Brain microvascular endothelial cell (primary cell): Measurements from ENCODE around the gene SLC30A4.
A peak's percentile ranks its signal among the peaks of the same experiment; 100 is the strongest.
"Not testable (repeated sequence)": the region's sequence is repeated elsewhere in the genome, so short reads cannot be mapped to it uniquely, and the experiment has no call there.

Experiments used
- DNase-seq: peaks from one replicate; pipeline ENCODE4 v3.0.0-alpha.2; 2020
- H3K27ac ChIP-seq: fragments of 250-450 bp; sonication (Bioruptor Pico); 2 replicates; pipeline ENCODE4 v1.5.1; 2020; ENCODE audit warnings: mild to moderate bottlenecking, moderate library complexity
- H3K27me3 ChIP-seq: fragments of 250-450 bp; sonication (Bioruptor Pico); replicated peaks from 2 replicates; pipeline ENCODE4 v1.5.1; 2020; ENCODE audit warnings: mild to moderate bottlenecking
- H3K36me3 ChIP-seq: fragments of 250-450 bp; sonication (Bioruptor Pico); replicated peaks from 2 replicates; pipeline ENCODE4 v1.5.1; 2020; ENCODE audit warnings: mild to moderate bottlenecking
- H3K4me3 ChIP-seq: 2 replicates; pipeline ENCODE4 v1.5.1; 2011; ENCODE audit warnings: low read depth, mild to moderate bottlenecking, control low read depth, low read length, moderate library complexity
- in situ Hi-C: cut with HindIII; loops from 2 replicates; pipeline ENCODE4 v1.10.0; 2017; ENCODE audit warnings: low sequenced_read_pairs, low pct_ligation_motif_present
- TF ChIP-seq, protein P1 (sequence below): IDR thresholded peaks from 2 replicates; pipeline ENCODE4 v1.5.1; 2011; ENCODE audit warnings: low read depth, mild to moderate bottlenecking, moderate library complexity, low read length, control low read depth, inconsistent platforms; ENCODE audit errors: missing control alignments

The SLC30A4 gene

GRCh38 chr15:45527086-45527485, 4.5 kb upstream of the SLC30A4 start:
- no peak for DNase-seq

GRCh38 chr15:45523166-45523460, 558 bp upstream of the SLC30A4 start:
- no peaks in the 10 kb centered on the region for H3K27me3 ChIP-seq
- DNase-seq = peak; percentile 13
- no peaks in the 10 kb centered on the region for H3K36me3 ChIP-seq
- in situ Hi-C loops = no loop called here
- no peak overlapping the region for H3K27ac ChIP-seq
- peak overlapping the region; percentile 70 for H3K4me3 ChIP-seq
- TF ChIP-seq, protein P1, sequence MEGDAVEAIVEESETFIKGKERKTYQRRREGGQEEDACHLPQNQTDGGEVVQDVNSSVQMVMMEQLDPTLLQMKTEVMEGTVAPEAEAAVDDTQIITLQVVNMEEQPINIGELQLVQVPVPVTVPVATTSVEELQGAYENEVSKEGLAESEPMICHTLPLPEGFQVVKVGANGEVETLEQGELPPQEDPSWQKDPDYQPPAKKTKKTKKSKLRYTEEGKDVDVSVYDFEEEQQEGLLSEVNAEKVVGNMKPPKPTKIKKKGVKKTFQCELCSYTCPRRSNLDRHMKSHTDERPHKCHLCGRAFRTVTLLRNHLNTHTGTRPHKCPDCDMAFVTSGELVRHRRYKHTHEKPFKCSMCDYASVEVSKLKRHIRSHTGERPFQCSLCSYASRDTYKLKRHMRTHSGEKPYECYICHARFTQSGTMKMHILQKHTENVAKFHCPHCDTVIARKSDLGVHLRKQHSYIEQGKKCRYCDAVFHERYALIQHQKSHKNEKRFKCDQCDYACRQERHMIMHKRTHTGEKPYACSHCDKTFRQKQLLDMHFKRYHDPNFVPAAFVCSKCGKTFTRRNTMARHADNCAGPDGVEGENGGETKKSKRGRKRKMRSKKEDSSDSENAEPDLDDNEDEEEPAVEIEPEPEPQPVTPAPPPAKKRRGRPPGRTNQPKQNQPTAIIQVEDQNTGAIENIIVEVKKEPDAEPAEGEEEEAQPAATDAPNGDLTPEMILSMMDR = no peak

More at GRCh38 chr15:45527086-45527485, 4.5 kb upstream of the SLC30A4 start:
- no peaks in the 10 kb centered on the region for H3K27me3 ChIP-seq
- in situ Hi-C loops = no loop called here
- no peak overlapping the region for H3K27ac ChIP-seq
- H3K36me3 ChIP-seq = no peaks in the 10 kb centered on the region
- TF ChIP-seq, protein P1 = no peak
- H3K4me3 ChIP-seq = no peak overlapping the region

DNA sequence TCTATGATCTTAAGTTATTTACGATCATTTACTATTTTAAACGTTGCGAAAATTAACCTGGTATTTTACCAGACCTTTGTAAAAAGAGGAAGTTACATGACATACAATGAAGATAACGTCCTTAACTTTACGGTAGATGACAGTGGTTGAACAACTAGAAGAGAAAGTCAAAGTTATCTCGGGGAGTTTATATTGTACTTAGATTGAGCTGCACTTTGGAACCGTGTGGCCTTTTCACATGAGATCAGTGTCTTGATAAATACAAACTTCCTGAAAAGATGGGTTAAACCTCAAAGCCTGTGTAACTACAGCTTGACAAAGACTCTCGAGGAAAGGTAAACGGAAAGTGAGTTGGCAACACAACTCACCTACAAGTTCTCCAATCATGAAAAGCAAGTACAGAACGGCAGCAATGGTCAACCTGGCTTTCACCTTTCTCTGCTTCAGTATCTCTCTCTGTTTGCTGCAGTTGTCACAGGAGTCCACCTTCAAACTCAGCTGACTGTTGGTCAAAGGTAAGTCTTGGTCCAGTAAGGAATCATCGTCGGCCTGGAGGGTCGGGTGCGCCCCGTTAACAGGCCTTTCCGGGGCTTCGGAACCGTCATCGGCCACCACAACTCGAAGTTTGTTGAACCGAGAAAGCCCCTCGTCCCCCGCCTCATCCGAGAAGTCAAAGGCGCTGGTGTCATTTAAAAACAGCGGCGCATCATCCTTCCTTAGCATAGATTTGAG, 793 bp downstream of the SLC30A4 start:
- DNase-seq = no peak
- TF ChIP-seq, protein P1 = no peak
- in situ Hi-C loops = no loop called here
- H3K27ac ChIP-seq = no peak overlapping the region
- H3K27me3 ChIP-seq = no peaks in the 10 kb centered on the region
- peak overlapping the region; percentile 70 for H3K4me3 ChIP-seq
- H3K36me3 ChIP-seq = no peaks in the 10 kb centered on the region

GRCh38 chr15:45510758-45511280, 11.7 kb downstream of the SLC30A4 start:
- H3K27ac ChIP-seq = no peak overlapping the region

DNA sequence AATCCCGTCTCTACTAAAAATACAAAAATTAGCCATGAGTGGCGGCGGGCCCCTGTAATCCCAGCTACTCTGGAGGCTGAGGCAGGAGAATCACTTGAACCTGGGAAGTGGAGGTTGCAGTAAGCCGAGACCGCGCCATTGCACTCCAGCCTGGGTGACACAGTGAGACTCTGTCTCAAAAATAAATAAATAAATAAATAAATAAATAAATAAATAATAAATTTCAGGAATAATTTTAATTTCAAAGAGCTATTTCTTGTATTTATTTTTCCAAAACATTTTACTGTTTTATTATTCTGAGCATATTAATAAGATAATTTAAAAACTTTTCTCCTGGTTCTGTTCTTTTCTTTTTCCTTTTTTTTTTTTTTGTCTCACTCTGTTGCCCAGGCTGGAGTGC, 15.4 kb downstream of the SLC30A4 start:
- in situ Hi-C loops, H3K4me3 ChIP-seq, H3K36me3 ChIP-seq, DNase-seq, H3K27ac ChIP-seq, H3K27me3 ChIP-seq: not testable (repeated sequence)

More at GRCh38 chr15:45510758-45511280, 11.7 kb downstream of the SLC30A4 start:
- TF ChIP-seq, protein P1 = no peak
- Histone ChIP-seq H3K27me3 (no peaks in the 10 kb centered on the region), H3K4me3 (no peak overlapping the region), H3K36me3 (no peaks in the 10 kb centered on the region)
- in situ Hi-C loops = no loop called here
- no peak for DNase-seq

DNA sequence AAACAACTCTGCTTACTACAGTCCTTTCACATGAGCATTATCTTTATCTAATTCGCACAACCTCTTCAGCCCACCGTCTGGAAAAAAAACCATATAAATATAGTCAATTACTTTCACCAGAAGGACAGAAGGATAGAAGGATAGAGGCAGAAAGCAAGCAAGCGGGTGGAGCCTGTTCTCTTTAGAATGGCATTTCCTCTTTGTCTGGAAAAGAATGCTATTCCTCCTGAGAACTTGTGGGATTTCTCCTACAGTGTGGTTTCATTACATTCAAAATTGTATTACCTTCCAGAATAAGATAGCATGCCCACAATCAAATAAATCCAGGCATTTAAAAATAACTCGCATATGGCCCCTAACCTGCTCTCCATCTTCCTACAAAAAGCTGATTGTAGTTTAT, 23.1 kb downstream of the SLC30A4 start:
- in situ Hi-C loops = no loop called here
- H3K4me3 ChIP-seq = no peak overlapping the region
- H3K36me3 ChIP-seq = no peaks in the 10 kb centered on the region
- TF ChIP-seq, protein P1 = no peak
- no peaks in the 10 kb centered on the region for H3K27me3 ChIP-seq
- H3K27ac ChIP-seq = no peak overlapping the region
- DNase-seq = peak; percentile 9
